ENCODE data around the gene MNX1. TPM values are rescaled to one million over a fixed set of nuclear protein-coding genes. Genes with fewer than 3 reads are reported as not detected.

The MNX1 gene
- total RNA-seq, 1 donor from 2014 or later, result 2.1 TPM

- peak overlapping the region; percentile 65 for H3K4me3 ChIP-seq (ENCODE audit: low read depth, low read length)
- TF ChIP-seq CTCF (conservative IDR thresholded peaks at IDR 0.05; ENCODE audit: low read depth, low read length), result no peak
- no peak for DNase-seq (ENCODE audit: low read depth)
Observed at GRCh38 chr7:157009778-157010587, 480 bp downstream of the MNX1 start.

GRCh38 chr7:157009170-157009777 lies 1.2 kb downstream of the MNX1 start:
- H3K4me3 ChIP-seq (ENCODE audit: low read depth, low read length), result peak overlapping the region; percentile 52
- TF ChIP-seq CTCF (conservative IDR thresholded peaks at IDR 0.05; ENCODE audit: low read depth, low read length), result no peak
- DNase-seq (ENCODE audit: low read depth), result no peak

DNA sequence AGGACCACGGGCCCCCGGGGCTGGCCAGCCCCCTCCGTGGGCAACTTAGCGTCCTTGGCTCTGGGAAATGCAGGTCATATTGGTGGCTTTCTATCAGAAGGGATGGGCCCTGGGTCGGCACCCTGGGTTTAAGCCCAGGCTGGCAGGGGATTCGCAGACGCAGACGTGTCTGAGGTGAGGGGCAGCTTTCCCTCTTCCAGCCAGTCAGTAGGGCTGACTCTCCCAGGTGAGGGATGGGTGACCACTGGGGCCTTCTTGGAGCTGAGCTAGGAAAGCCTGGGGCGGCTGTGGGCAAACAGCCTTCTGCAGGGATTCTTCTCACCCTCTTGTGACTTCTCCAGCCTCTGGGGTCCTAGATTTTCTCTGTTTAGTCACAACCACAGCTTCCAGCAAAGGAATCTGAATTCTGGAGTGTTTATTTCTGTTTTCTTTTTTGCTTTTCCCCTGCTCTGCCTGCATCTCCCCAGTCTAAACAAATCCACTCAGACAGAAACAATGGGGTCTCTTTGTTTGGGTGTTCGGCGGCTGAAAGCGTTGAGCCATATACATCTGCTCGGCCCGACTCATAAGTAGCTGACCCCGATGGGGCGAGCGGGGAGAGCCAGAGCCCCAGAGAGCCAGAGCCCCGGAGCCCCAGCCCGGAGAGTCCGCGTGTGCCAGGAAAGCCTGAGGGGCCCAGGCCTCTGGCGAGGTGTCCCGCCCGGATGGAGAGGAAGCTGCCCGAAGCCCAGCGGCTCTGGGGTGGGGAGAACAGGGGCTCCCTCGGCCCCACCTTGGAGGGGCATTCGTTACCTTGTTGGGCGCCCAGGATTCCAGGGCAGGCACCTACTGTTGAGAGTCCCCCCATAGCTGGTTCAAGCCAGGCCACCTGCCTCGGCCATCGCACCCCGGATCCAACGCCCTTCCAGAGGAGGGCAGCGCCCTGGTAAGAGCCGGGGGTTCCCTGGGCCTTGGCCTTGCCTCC lies 2.0 kb downstream of the MNX1 start:
- H3K4me3 ChIP-seq (ENCODE audit: low read depth, low read length), result peak overlapping the region; percentile 52
- TF ChIP-seq CTCF (conservative IDR thresholded peaks at IDR 0.05; ENCODE audit: low read depth, low read length), result no peak
- DNase-seq (ENCODE audit: low read depth), result no peak

DNA sequence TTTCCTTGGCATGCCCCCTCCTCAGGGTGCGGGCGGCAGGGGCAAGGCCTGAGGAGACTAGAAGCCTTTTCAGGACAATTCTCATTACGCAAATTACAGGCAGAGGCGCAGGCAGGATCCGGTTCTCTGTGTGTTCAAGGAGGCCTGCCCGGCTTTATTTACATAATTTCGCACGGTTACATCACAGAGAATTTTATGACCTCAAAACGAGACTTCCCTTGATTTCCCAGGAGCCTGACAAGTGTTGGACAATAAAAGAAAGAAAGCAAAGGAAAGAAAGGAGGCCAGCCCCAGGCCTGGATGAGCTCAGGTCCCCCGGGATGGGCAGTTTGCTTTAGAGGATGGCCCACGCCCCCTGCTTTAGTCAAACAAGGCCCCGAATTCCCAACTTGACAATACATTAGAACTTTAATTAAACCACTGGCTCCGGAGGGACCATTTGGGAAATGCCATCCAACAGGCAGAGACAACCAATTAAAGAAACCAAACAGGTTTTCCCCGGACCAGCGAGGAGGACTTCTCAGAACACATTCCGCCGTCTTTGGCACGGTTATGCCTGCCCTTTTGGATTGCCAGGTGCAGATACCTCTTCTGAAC lies 2.9 kb downstream of the MNX1 start:
- H3K4me3 ChIP-seq (ENCODE audit: low read depth, low read length), result no peak overlapping the region
- no peak for TF ChIP-seq CTCF (conservative IDR thresholded peaks at IDR 0.05; ENCODE audit: low read depth, low read length)
- no peak for DNase-seq (ENCODE audit: low read depth)

DNA sequence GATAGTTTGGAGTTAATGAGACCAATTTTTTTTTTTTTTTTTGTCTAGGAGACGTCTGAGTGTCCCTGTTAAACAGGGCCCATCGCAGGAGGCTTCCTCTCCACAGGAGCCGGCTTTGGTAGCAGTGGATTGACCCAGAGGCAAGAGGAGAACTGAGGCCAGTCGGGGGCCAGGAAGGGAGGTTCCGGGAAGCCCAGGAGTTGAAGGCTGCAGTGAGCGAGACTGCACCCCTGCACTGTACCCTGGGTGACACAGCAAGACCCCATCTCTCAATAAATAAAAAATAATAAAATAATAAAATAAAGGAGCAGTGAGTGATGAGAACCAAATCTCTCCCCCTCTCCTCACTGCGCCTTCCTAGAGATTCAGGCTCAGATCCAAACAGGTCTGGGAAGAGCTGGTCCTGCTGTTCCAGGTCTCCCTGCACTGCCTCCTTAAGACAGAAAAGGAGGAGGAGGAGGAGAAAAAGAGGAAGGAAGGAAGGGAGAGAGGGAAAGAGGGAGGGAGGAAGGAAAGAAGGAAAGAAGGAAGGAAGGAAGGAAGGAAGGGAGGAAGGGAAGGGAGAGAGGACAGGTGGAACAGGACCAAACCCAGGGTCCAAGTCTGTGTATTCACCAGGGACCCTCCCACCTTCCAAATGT lies 3.5 kb downstream of the MNX1 start:
- no peak overlapping the region for H3K4me3 ChIP-seq (ENCODE audit: low read depth, low read length)
- no peak for TF ChIP-seq CTCF (conservative IDR thresholded peaks at IDR 0.05; ENCODE audit: low read depth, low read length)
- no peak for DNase-seq (ENCODE audit: low read depth)

DNA sequence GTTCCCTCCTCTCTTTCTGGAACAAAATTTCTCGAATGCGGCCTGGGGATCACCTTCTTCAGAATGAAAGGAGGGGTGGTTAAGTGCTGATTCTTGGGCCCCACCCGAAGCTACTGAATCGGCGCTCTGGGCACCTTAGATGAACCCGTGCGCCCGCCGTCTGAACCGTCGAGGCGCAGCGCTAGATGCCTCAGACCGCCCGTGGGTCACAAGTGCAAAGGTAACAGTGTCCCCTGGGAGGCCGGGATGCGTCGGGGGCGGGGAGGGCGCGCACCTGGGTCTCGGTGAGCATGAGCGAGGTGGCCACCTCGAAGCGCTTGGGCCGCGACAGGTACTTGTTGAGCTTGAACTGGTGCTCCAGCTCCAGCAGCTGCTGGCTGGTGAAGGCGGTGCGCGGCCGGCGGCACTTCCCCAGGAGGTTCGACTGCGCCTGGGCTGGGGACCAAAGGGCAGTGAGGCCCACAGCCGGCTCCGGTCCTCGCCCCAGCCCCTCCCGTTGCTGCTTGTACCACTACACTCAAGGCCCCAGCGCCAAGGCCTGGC lies 4.2 kb downstream of the MNX1 start:
- no peak for TF ChIP-seq CTCF (conservative IDR thresholded peaks at IDR 0.05; ENCODE audit: low read depth, low read length)
- DNase-seq (ENCODE audit: low read depth), result no peak

More for the DNA sequence above, 4.2 kb downstream of the MNX1 start:
- no peak overlapping the region for H3K4me3 ChIP-seq (ENCODE audit: low read depth, low read length)
